Ishikawa (cell line): ENCODE data around the gene QARS1.

Source experiments
- CEBPB ChIP-seq: IDR thresholded peaks from 2 replicates; pipeline ENCODE4 v1.6.1; 2012
- CREB1 ChIP-seq: IDR thresholded peaks from 2 replicates; pipeline ENCODE4 v1.6.1; 2012; ENCODE audit warnings: low read depth
- EGR1 ChIP-seq: IDR thresholded peaks from 2 replicates; pipeline ENCODE4 v1.6.1; 2012
- EP300 ChIP-seq: IDR thresholded peaks from 2 replicates; pipeline ENCODE4 v1.6.1; 2012; ENCODE audit warnings: borderline replicate concordance
- FOXM1 ChIP-seq: IDR thresholded peaks from 2 replicates; pipeline ENCODE4 v1.6.1; 2012; ENCODE audit warnings: low read depth, borderline replicate concordance
- NFIC ChIP-seq: IDR thresholded peaks from 2 replicates; pipeline ENCODE4 v1.6.1; 2012
- RAD21 ChIP-seq: IDR thresholded peaks from 2 replicates; pipeline ENCODE4 v1.6.1; 2012; ENCODE audit warnings: low read depth
- TAF1 ChIP-seq: IDR thresholded peaks from 2 replicates; pipeline ENCODE4 v1.6.1; 2012; ENCODE audit warnings: low read depth, mild to moderate bottlenecking
- TCF12 ChIP-seq: IDR thresholded peaks from 2 replicates; pipeline ENCODE4 v1.6.1; 2012; ENCODE audit warnings: low read depth
- TEAD4 ChIP-seq: IDR thresholded peaks from 2 replicates; pipeline ENCODE4 v1.6.1; 2012
- YY1 ChIP-seq: IDR thresholded peaks from 2 replicates; pipeline ENCODE4 v1.6.1; 2012; ENCODE audit warnings: low read depth
- ZBTB7A ChIP-seq: IDR thresholded peaks from 2 replicates; pipeline ENCODE4 v1.6.1; 2012; ENCODE audit warnings: low read depth
- TF ChIP-seq, protein P1 (sequence below): IDR thresholded peaks from 2 replicates; pipeline ENCODE4 v1.6.1; 2012
- TF ChIP-seq, protein P2 (sequence below): IDR thresholded peaks from 2 replicates; pipeline ENCODE4 v1.6.1; 2012; ENCODE audit warnings: low read depth, mild to moderate bottlenecking
- TF ChIP-seq, protein P3 (sequence below): IDR thresholded peaks from 2 replicates; pipeline ENCODE4 v1.6.1; 2012

The QARS1 gene

DNA sequence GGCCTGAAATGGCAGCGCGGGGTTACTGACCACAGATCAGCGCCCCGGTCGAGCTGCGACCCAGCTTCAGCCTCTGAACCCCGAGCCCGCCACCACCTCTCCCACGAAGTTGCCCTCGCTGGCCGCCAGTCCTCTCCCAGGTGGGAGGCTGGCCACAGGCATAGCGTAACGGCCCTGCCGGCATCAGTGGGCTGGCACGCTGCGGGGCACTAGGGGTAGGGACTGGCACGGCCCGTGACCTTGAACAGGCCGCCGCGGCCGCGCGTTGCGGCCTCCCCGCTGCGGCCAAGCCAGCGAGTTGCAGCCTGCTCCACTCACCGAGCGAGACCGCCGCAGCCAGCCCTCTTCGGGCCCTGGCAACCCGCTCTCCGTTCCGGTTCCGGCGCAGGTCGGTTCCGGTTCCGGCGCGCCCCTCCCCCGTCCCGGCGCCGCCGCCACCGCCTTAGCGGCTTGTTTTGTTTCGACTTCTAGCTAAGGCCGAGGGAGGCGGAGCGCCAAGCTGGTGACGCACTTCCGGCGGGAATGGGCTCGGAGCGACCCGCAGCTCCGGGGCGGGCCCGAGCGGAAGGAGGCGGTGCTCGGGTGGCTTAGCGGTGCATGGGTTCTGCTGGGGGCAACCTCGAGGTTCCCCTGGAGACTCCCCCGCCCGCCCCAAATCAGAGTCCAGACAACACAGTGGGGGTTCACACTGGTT lies 16.0 kb upstream of the QARS1 start, which contains the start of gene USP19:
Gene USP19, minus strand, starts transcription at position 386 of the 694 bp plus-strand sequence. CDS start 1,678 bp downstream, outside the sequence.
- TF ChIP-seq TEAD4 (no peak), EGR1 (0 out of 2 replicates have a peak, but pooled peaks have one; percentile 9), TCF12 (peak; percentile 71), NFIC (no peak), TAF1 (peak; percentile 83), CREB1 (peak; percentile 70), YY1 (no peak; the same call in none of the 2 replicates), EP300 (peak; percentile 28; the same call in 1 of the 2 replicates), RAD21 (no peak), FOXM1 (peak; percentile 90)
- TF ChIP-seq, protein P1, sequence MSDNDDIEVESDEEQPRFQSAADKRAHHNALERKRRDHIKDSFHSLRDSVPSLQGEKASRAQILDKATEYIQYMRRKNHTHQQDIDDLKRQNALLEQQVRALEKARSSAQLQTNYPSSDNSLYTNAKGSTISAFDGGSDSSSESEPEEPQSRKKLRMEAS, result peak; percentile 61

DNA sequence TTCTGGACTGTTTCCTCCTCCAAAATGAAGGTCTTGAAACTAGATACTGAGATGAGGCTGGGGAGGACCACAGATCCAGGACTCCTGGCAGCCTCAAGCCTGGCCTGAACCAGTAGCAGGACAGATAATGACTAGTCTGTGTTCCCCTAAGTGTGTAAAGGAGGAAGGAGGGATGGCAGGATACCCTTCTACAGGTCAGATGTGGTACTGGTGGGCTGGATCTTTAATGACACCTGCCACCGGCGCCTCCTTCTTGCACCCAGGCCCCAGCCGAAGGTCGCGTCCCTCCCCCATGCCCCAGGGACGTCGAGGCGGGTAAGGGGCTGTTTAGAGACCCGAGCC lies 15.5 kb upstream of the QARS1 start:
- TF ChIP-seq, protein P2, sequence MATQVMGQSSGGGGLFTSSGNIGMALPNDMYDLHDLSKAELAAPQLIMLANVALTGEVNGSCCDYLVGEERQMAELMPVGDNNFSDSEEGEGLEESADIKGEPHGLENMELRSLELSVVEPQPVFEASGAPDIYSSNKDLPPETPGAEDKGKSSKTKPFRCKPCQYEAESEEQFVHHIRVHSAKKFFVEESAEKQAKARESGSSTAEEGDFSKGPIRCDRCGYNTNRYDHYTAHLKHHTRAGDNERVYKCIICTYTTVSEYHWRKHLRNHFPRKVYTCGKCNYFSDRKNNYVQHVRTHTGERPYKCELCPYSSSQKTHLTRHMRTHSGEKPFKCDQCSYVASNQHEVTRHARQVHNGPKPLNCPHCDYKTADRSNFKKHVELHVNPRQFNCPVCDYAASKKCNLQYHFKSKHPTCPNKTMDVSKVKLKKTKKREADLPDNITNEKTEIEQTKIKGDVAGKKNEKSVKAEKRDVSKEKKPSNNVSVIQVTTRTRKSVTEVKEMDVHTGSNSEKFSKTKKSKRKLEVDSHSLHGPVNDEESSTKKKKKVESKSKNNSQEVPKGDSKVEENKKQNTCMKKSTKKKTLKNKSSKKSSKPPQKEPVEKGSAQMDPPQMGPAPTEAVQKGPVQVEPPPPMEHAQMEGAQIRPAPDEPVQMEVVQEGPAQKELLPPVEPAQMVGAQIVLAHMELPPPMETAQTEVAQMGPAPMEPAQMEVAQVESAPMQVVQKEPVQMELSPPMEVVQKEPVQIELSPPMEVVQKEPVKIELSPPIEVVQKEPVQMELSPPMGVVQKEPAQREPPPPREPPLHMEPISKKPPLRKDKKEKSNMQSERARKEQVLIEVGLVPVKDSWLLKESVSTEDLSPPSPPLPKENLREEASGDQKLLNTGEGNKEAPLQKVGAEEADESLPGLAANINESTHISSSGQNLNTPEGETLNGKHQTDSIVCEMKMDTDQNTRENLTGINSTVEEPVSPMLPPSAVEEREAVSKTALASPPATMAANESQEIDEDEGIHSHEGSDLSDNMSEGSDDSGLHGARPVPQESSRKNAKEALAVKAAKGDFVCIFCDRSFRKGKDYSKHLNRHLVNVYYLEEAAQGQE, result no peak
- TF ChIP-seq EP300, result no peak
- no peak for TF ChIP-seq TCF12
- TF ChIP-seq, protein P1, result no peak

DNA sequence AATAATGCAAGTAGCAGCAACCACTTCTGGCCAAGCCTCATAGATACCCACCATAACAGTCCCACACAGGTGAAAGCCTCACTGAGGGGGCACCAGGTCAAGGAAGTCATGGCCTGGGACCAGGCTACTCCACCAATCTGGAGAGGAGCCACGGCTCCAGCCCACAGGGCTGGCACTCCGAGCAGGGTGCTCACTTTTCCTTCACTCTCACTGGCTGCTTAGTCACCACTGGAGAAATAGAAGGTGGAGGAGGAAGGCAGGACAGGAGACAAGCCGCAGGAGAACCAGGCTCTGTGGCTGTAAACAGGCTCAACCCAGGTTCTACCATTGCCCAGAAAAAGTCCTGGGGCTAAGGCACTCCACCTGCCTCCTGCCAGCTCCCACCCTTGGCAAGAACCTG lies 14.9 kb upstream of the QARS1 start:
- TF ChIP-seq RAD21 (no peak), CEBPB (no peak)
- TF ChIP-seq, protein P1, result no peak

DNA sequence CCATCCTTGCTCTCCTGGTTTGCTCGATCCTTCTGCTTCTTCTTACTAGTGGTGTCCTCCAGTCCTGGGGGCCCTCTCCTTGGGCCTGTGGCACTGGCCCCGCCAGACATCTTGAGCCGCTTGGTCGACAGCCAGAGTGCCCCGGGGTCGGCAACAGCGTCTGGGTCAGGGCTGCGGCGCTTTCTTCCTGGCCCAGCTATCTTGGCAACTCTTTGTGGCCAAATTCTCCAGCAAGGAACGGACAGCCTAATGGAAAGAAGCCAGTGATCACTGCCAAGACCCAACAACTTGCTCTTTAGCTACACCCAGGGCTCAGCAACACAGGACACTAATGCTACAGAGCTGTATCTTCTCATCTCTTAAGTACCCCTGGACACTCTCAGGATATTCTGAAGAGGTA lies 14.5 kb upstream of the QARS1 start:
- TF ChIP-seq CEBPB (no peak), FOXM1 (no peak)

DNA sequence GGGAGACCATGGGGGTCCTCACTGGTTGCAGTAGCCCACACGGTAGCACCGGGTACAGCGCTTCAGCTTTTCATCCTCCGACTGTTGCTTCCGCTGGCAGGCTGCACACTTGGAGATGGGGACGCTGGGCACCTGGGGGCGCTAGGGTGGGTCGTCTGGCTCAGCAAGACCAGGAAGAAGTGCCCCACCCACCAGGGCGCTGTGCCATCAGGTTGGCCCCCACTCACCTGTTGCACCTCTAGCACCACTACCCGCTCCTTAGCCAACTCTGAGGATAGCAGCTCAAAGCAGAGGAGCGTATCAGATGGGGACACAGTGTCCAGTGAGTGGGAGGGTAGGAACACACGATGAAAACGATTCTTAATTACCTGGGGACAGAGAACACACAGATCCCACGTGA lies 7.7 kb upstream of the QARS1 start:
- TF ChIP-seq, protein P2, result no peak
- no peak for TF ChIP-seq RAD21
- no peak for TF ChIP-seq TAF1
- TF ChIP-seq TCF12, result no peak
- TF ChIP-seq YY1, result no peak
- no peak for TF ChIP-seq EGR1
- no peak for TF ChIP-seq CREB1
- no peak for TF ChIP-seq EP300
- TF ChIP-seq ZBTB7A, result no peak
- no peak for TF ChIP-seq NFIC
- TF ChIP-seq, protein P1, result no peak
- no peak for TF ChIP-seq TEAD4
- TF ChIP-seq CEBPB, result no peak
- TF ChIP-seq FOXM1, result no peak

DNA sequence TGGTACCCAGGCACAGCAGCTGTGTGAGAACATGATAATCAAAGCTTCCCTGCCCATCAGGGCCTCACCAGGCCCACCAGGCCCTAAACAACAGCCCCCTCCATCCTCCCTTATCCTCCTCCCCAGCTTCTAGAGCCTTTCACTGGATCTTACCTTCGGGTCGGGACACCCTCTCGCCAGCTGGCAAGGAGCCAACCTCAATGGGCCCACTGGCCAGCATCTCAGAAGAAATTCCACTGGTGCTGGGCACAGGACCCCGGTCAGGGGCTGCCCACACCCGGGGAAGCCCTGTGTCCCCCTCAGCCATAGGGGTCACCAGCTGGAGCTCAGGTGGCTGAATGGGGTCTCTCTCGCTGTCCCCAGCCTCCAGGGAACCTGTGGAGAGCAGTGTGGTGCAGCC lies 6.8 kb upstream of the QARS1 start:
- no peak for TF ChIP-seq TAF1
- no peak for TF ChIP-seq FOXM1
- TF ChIP-seq TEAD4, result no peak
- TF ChIP-seq EP300, result no peak
- TF ChIP-seq, protein P2, result no peak
- TF ChIP-seq, protein P1, result no peak
- TF ChIP-seq RAD21, result no peak
- TF ChIP-seq ZBTB7A, result no peak
- TF ChIP-seq, protein P3, sequence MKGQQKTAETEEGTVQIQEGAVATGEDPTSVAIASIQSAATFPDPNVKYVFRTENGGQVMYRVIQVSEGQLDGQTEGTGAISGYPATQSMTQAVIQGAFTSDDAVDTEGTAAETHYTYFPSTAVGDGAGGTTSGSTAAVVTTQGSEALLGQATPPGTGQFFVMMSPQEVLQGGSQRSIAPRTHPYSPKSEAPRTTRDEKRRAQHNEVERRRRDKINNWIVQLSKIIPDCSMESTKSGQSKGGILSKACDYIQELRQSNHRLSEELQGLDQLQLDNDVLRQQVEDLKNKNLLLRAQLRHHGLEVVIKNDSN, result no peak
- TF ChIP-seq CEBPB, result no peak
- TF ChIP-seq TCF12, result no peak
- no peak for TF ChIP-seq NFIC
- TF ChIP-seq EGR1, result no peak
